Measurements from ENCODE around the gene SUGCT. TPM values are rescaled to one million over a fixed set of nuclear protein-coding genes. Genes with fewer than 3 reads are reported as not detected.
A peak's percentile ranks its signal among the peaks of the same experiment; 100 is the strongest.

The SUGCT gene
- total and polyA plus RNA-seq, 5 donors from 2014 or later = 0.52 to 3.1 (median 1.5) TPM; not detected in 1

GRCh38 chr7:40706829-40707228 lies 572.0 kb downstream of the SUGCT start:
- Mint-ChIP-seq H3K27me3 (no peaks in the 10 kb centered on the region), H3K36me3 (no peaks in the 10 kb centered on the region), H3K9me3 (peaks cover 0 to 8% (median 0%) of the 10 kb centered on the region in 7 donors), H3K4me1 (no peaks in the 10 kb centered on the region), H3K27ac (no peak overlapping the region), H3K4me3 (no peak overlapping the region)
- H3K4me1 ChIP-seq (ENCODE audit: control insufficient read depth, insufficient read depth, low read length, poor library complexity, severe bottlenecking) = no peaks in the 10 kb centered on the region
- H3K9me3 ChIP-seq (ENCODE audit: control insufficient read depth in 2 of 2, low read length in 2 of 2) = no peaks in the 10 kb centered on the region
- ATAC-seq (ENCODE audit: low read depth in 2 of 2) (no peak), DNase-seq (no peak)
- no peak overlapping the region for H3K27ac ChIP-seq (ENCODE audit: insufficient read depth, low read length, poor library complexity, severe bottlenecking)
- no peaks in the 10 kb centered on the region for H3K27me3 ChIP-seq (ENCODE audit: control insufficient read depth, insufficient read depth, low read length)
- H3K4me3 ChIP-seq (ENCODE audit: low read depth, low read length) = no peak overlapping the region
- no peaks in the 10 kb centered on the region for H3K36me3 ChIP-seq (ENCODE audit: control insufficient read depth, insufficient read depth, low read length)

DNA sequence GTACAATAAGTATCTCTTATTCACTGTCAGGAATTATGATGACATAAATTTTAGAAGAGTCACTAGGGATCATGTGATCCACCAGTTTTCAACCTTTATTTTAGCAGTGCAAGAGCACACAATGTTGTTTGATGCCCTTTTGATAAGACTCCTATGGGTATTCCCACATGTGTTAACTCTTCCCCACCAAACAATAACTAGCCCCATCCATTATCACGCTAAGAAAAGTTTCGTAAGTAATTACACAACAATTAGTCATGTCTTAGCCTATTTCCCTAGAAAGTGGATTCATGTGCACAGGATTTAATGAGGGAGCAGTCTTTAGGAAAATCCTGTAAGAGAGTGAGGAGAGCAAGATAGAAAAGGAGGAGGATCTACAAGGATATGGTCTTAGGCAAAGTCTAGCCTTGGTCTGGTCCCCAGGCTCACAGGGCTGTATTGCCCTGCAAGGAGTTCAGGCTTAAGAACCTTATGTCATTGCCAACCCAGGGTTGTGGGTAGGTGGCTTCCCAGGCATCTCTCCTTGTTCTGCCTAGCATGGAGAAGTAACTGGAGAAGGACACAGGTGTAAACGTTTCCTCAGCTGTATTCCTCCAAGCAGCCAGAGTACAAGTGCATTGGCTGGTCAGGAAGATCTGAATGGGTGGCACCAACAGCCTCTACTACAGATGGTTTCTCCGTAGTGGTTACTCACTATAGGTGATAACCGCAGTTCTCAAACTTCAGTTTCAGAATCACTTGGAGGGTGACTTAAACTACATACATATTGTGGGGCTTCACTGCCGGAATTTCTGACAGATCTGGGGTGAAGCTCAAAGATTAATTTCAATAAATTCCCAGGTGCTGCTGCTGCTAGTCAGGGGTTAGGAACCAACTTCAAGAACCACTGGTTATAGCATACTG lies 574.5 kb downstream of the SUGCT start:
- Mint-ChIP-seq H3K36me3 (no peaks in the 10 kb centered on the region), H3K9me3 (peaks cover 0 to 4% (median 0%) of the 10 kb centered on the region in 7 donors), H3K4me1 (no peaks in the 10 kb centered on the region), H3K27ac (no peak overlapping the region), H3K4me3 (no peak overlapping the region), H3K27me3 (no peaks in the 10 kb centered on the region)
- DNase-seq (no peak), ATAC-seq (ENCODE audit: low read depth in 2 of 2) (no peak)
- Histone ChIP-seq H3K9me3 (ENCODE audit: control insufficient read depth in 2 of 2, low read length in 2 of 2) (no peaks in the 10 kb centered on the region), H3K36me3 (ENCODE audit: control insufficient read depth, insufficient read depth, low read length) (no peaks in the 10 kb centered on the region), H3K4me1 (ENCODE audit: control insufficient read depth, insufficient read depth, low read length, poor library complexity, severe bottlenecking) (no peaks in the 10 kb centered on the region), H3K4me3 (ENCODE audit: low read depth, low read length) (no peak overlapping the region), H3K27ac (ENCODE audit: insufficient read depth, low read length, poor library complexity, severe bottlenecking) (no peak overlapping the region), H3K27me3 (ENCODE audit: control insufficient read depth, insufficient read depth, low read length) (no peaks in the 10 kb centered on the region)

GRCh38 chr7:40711706-40712105 lies 576.9 kb downstream of the SUGCT start:
- H3K27ac ChIP-seq (ENCODE audit: insufficient read depth, low read length, poor library complexity, severe bottlenecking) = no peak overlapping the region
- H3K36me3 Mint-ChIP-seq = no peaks in the 10 kb centered on the region

DNA sequence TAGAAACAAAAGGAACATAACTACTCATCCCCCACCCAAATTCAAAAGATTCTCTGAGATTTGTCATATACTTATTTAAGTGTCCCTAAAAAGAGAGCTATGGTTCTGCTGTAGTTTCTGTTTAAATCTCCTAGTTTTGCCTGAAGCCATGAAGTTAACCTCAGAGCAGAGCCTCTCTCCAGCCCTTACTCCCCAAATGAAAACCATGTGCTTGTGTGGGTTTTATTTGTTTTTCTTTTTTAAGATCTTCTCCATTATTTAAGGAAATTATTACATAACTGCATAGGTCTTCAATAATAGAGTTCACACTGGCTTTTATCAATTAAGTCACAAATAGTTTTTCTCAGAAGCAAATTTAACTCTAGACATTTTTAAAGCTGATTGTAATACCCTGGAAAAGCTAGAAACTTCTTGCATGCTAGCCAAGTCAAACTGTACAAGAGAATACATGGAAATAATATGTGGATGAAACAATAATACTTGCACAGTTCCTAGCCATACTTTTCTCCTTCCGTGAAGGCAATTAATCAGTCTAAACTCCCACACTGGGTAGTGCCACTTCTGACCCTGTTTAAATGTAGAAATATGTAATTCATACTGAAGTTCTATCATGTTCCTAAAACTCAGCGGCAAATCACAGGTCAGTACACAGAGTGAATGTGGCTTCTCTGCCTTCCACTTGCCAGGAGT lies 579.7 kb downstream of the SUGCT start:
- no peak overlapping the region for H3K27ac ChIP-seq (ENCODE audit: insufficient read depth, low read length, poor library complexity, severe bottlenecking)
- DNase-seq (no peak), ATAC-seq (ENCODE audit: low read depth in 2 of 2) (no peak)
- no peaks in the 10 kb centered on the region for H3K4me1 ChIP-seq (ENCODE audit: control insufficient read depth, insufficient read depth, low read length, poor library complexity, severe bottlenecking)
- Mint-ChIP-seq H3K27me3 (no peaks in the 10 kb centered on the region), H3K36me3 (no peaks in the 10 kb centered on the region), H3K9me3 (peaks cover 0 to 3% (median 0%) of the 10 kb centered on the region in 7 donors), H3K4me1 (no peaks in the 10 kb centered on the region), H3K4me3 (no peak overlapping the region), H3K27ac (no peak overlapping the region)
- H3K4me3 ChIP-seq (ENCODE audit: low read depth, low read length) = no peak overlapping the region
- no peaks in the 10 kb centered on the region for H3K9me3 ChIP-seq (ENCODE audit: control insufficient read depth in 2 of 2, low read length in 2 of 2)
- no peaks in the 10 kb centered on the region for H3K36me3 ChIP-seq (ENCODE audit: control insufficient read depth, insufficient read depth, low read length)
- H3K27me3 ChIP-seq (ENCODE audit: control insufficient read depth, insufficient read depth, low read length) = no peaks in the 10 kb centered on the region

More at GRCh38 chr7:40711706-40712105, 576.9 kb downstream of the SUGCT start:
- Mint-ChIP-seq H3K27ac (no peak overlapping the region), H3K4me3 (no peak overlapping the region), H3K27me3 (no peaks in the 10 kb centered on the region), H3K4me1 (no peaks in the 10 kb centered on the region), H3K9me3 (peaks cover 0 to 3% (median 0%) of the 10 kb centered on the region in 7 donors)
- no peak for DNase-seq
- no peaks in the 10 kb centered on the region for H3K27me3 ChIP-seq (ENCODE audit: control insufficient read depth, insufficient read depth, low read length)
- no peaks in the 10 kb centered on the region for H3K9me3 ChIP-seq (ENCODE audit: control insufficient read depth in 2 of 2, low read length in 2 of 2)
- no peaks in the 10 kb centered on the region for H3K36me3 ChIP-seq (ENCODE audit: control insufficient read depth, insufficient read depth, low read length)
- no peaks in the 10 kb centered on the region for H3K4me1 ChIP-seq (ENCODE audit: control insufficient read depth, insufficient read depth, low read length, poor library complexity, severe bottlenecking)
- no peak overlapping the region for H3K4me3 ChIP-seq (ENCODE audit: low read depth, low read length)
- no peak for ATAC-seq (ENCODE audit: low read depth in 2 of 2)

DNA sequence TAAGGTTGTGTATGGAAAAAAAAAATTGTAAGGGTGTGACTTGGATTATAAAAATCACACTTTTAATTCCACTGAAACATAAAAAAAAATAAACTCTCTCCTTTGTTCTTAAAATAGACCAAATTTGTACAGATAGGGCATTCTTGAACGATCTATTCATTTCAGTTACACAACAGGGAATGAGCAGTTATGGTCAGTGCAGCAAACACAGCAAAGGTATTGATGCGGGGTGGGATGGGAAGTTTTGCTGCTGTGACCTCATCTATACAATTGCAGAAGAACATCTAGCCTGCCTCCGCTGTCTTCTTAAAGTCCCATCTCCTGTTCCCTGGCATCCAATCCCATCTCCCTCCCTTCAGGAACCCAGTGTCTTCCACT lies 580.2 kb downstream of the SUGCT start:
- Histone ChIP-seq H3K4me1 (ENCODE audit: control insufficient read depth, insufficient read depth, low read length, poor library complexity, severe bottlenecking) (no peaks in the 10 kb centered on the region), H3K9me3 (ENCODE audit: control insufficient read depth in 2 of 2, low read length in 2 of 2) (no peaks in the 10 kb centered on the region), H3K36me3 (ENCODE audit: control insufficient read depth, insufficient read depth, low read length) (no peaks in the 10 kb centered on the region), H3K4me3 (ENCODE audit: low read depth, low read length) (no peak overlapping the region), H3K27ac (ENCODE audit: insufficient read depth, low read length, poor library complexity, severe bottlenecking) (no peak overlapping the region), H3K27me3 (ENCODE audit: control insufficient read depth, insufficient read depth, low read length) (no peaks in the 10 kb centered on the region)
- Mint-ChIP-seq H3K9me3 (peaks cover 0 to 3% (median 0%) of the 10 kb centered on the region in 7 donors), H3K4me3 (no peak overlapping the region), H3K27ac (no peak overlapping the region), H3K4me1 (no peaks in the 10 kb centered on the region), H3K36me3 (no peaks in the 10 kb centered on the region), H3K27me3 (no peaks in the 10 kb centered on the region)
- ATAC-seq (ENCODE audit: low read depth in 2 of 2) (no peak), DNase-seq (no peak)

- no peak for ATAC-seq (ENCODE audit: low read depth in 2 of 2)
- H3K4me3 ChIP-seq (ENCODE audit: low read depth, low read length) = no peak overlapping the region
- H3K4me1 ChIP-seq (ENCODE audit: control insufficient read depth, insufficient read depth, low read length, poor library complexity, severe bottlenecking) = no peaks in the 10 kb centered on the region
- Mint-ChIP-seq H3K9me3 (peaks cover 0 to 3% (median 0%) of the 10 kb centered on the region in 7 donors), H3K27me3 (no peaks in the 10 kb centered on the region), H3K4me1 (no peaks in the 10 kb centered on the region), H3K4me3 (no peak overlapping the region), H3K36me3 (no peaks in the 10 kb centered on the region), H3K27ac (no peak overlapping the region)
- H3K27me3 ChIP-seq (ENCODE audit: control insufficient read depth, insufficient read depth, low read length) = no peaks in the 10 kb centered on the region
- no peaks in the 10 kb centered on the region for H3K9me3 ChIP-seq (ENCODE audit: control insufficient read depth in 2 of 2, low read length in 2 of 2)
- no peaks in the 10 kb centered on the region for H3K36me3 ChIP-seq (ENCODE audit: control insufficient read depth, insufficient read depth, low read length)
- H3K27ac ChIP-seq (ENCODE audit: insufficient read depth, low read length, poor library complexity, severe bottlenecking) = no peak overlapping the region
- DNase-seq = no peak
Observed at GRCh38 chr7:40716052-40716451, 581.2 kb downstream of the SUGCT start.

GRCh38 chr7:40717242-40717641 lies 582.4 kb downstream of the SUGCT start:
- Histone ChIP-seq H3K4me3 (ENCODE audit: low read depth, low read length) (no peak overlapping the region), H3K27ac (ENCODE audit: insufficient read depth, low read length, poor library complexity, severe bottlenecking) (no peak overlapping the region), H3K4me1 (ENCODE audit: control insufficient read depth, insufficient read depth, low read length, poor library complexity, severe bottlenecking) (no peaks in the 10 kb centered on the region), H3K36me3 (ENCODE audit: control insufficient read depth, insufficient read depth, low read length) (no peaks in the 10 kb centered on the region), H3K9me3 (ENCODE audit: control insufficient read depth in 2 of 2, low read length in 2 of 2) (no peaks in the 10 kb centered on the region), H3K27me3 (ENCODE audit: control insufficient read depth, insufficient read depth, low read length) (no peaks in the 10 kb centered on the region)
- Mint-ChIP-seq H3K27ac (no peak overlapping the region), H3K27me3 (no peaks in the 10 kb centered on the region), H3K4me1 (no peaks in the 10 kb centered on the region), H3K36me3 (no peaks in the 10 kb centered on the region), H3K9me3 (peaks cover 0 to 3% (median 0%) of the 10 kb centered on the region in 7 donors), H3K4me3 (no peak overlapping the region)
- DNase-seq = peak in 1 of 3 donors; percentile 78
- ATAC-seq (ENCODE audit: low read depth in 2 of 2) = no peak

Measured in CD4-positive, CD25-positive, alpha-beta regulatory T cell (primary cell).